Measurements from ENCODE around the gene HDAC4.
"Not testable (repeated sequence)": the region's sequence is repeated elsewhere in the genome, so short reads cannot be mapped to it uniquely, and the experiment has no call there.

Gene HDAC4

DNA sequence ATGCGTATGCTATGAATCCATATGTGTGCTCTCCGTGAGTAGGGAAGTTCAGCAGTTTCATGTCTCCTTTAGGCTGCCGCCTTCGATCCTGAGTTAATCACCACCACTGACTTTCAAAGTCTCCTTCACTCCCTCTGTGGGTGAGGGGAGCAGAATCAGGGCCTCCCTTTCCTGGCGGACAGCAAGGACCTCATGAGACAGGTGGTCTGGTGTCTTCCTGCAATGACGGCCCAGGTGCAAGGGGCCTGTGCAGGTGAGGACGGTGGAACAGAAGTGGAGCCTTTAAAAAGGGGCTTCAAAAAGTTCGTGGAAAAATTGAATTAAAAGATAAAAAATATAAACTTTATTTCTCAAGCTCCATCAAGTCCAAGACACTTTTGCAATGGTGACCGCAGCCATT lies 330.4 kb downstream of the HDAC4 start:
- TF ChIP-seq ZFX (IDR thresholded peaks at IDR 0.05; ENCODE audit: borderline replicate concordance) = no peak
- TF ChIP-seq, protein P1, sequence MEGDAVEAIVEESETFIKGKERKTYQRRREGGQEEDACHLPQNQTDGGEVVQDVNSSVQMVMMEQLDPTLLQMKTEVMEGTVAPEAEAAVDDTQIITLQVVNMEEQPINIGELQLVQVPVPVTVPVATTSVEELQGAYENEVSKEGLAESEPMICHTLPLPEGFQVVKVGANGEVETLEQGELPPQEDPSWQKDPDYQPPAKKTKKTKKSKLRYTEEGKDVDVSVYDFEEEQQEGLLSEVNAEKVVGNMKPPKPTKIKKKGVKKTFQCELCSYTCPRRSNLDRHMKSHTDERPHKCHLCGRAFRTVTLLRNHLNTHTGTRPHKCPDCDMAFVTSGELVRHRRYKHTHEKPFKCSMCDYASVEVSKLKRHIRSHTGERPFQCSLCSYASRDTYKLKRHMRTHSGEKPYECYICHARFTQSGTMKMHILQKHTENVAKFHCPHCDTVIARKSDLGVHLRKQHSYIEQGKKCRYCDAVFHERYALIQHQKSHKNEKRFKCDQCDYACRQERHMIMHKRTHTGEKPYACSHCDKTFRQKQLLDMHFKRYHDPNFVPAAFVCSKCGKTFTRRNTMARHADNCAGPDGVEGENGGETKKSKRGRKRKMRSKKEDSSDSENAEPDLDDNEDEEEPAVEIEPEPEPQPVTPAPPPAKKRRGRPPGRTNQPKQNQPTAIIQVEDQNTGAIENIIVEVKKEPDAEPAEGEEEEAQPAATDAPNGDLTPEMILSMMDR (IDR thresholded peaks at IDR 0.05) = no peak
- no peak overlapping the region for H3K27ac ChIP-seq

DNA sequence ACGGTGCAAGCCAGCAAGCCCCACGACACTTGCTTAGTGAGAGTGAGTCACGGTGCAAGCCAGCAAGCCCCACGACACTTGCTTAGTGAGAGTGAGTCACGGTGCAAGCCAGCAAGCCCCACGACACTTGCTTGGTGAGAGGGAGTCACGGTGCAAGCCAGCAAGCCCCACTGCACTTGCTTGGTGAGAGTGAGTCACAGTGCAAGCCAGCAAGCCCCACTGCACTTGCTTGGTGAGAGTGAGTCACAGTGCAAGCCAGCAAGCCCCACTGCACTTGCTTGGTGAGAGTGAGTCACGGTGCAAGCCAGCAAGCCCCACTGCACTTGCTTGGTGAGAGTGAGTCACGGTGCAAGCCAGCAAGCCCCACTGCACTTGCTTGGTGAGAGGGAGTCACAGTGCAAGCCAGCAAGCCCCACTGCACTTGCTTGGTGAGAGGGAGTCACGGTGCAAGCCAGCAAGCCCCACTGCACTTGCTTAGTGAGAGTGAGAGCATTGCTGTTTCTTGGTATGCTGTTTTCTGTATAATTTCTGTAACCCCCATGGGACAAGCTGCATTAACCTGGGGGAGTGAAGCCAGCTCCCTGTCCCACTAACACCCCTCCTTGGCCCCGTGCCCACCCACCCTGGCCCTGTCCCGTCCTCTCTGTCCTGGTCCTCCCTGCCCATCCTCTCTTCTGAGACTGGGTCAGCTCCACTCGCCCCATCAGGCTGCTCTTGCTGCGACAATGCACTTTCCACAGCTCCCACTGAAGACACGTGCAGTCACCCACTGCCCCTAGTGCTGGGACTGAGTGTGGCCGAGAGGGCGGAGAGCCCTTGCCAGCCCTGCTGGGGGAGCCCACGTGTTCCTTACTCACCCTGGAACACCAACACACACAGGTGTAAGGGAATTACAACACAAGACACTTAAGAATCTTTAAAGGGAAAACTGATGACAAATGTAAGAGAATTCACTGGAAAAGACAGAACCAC lies 331.2 kb downstream of the HDAC4 start:
- H3K27ac ChIP-seq = not testable (repeated sequence)

DNA sequence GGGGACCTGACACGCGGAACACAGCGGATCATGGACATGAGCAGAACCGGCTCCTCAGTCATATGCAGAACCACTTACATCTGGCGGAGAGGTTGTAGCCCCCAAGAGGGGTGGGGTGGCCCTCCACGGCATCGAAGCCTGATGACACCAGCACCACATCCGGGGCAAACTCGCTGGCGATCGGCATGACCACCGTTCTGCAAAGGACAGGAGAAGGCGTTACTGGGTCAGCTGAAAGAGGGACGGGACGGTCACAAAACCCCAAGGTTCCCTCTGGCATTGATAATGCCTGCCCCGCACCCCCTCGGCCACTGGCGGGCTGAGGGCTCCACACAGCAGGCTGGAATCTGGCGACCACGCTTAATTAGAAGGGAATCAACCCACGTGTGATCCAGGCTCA lies 332.4 kb downstream of the HDAC4 start:
- no peak for TF ChIP-seq ZFX (IDR thresholded peaks at IDR 0.05; ENCODE audit: borderline replicate concordance)
- TF ChIP-seq, protein P1 (IDR thresholded peaks at IDR 0.05) = no peak

DNA sequence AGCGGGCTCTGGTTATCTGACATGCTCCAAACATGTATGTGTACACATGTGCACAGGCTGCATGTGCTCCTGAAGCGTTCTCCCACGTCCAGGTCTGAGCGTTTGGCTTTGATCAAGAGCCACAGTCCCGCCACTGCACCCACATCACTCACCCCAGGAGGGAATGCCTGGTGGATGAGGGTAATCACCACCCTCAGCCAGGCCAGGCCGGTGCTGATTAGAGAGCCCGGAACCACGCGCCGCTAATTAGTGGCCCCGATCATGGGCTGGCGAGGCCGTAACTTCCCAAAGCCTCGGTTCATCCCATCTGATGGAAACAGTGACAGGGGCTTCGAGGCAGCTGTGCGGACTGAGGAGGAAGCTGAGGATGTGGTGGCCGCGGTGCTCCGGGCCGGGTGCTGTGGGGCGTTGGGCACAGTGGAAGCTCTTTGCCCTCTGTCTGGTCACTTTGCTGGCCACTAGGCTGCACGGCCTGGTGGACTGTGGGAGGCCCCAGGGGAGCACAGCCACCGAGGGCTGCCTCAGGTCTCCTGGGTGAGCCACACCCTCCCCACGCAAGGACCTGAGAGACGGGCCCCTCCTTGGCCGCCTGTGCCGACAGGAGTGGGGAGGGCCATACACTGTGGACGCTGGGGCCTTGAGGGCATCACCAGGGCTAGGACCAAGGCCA lies 333.5 kb downstream of the HDAC4 start:
- no peak for TF ChIP-seq ZFX (IDR thresholded peaks at IDR 0.05; ENCODE audit: borderline replicate concordance)
- TF ChIP-seq, protein P1 (IDR thresholded peaks at IDR 0.05) = no peak
- no peak overlapping the region for H3K27ac ChIP-seq

More for the DNA sequence above, 332.4 kb downstream of the HDAC4 start:
- H3K27ac ChIP-seq = no peak overlapping the region

DNA sequence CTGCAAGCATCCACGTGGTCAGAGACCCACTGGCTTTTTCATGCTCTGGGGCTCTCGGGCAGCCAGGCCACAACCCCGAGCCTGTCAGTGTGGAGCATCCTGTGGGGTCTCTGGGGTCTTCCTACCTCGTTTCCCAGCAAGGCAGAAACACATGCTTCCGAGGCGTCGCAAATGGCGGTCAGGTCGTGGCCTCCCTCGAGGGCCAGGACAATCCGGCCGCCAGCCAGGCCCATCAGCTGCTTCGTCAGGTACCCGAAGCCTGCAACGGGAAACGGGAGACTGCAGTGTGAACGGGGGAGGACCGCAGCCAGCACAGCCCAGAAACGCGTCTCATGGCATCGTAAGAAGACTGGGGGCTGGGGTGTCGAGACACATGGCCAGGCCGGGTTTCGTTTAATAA lies 334.2 kb downstream of the HDAC4 start:
- no peak overlapping the region for H3K27ac ChIP-seq

DNA sequence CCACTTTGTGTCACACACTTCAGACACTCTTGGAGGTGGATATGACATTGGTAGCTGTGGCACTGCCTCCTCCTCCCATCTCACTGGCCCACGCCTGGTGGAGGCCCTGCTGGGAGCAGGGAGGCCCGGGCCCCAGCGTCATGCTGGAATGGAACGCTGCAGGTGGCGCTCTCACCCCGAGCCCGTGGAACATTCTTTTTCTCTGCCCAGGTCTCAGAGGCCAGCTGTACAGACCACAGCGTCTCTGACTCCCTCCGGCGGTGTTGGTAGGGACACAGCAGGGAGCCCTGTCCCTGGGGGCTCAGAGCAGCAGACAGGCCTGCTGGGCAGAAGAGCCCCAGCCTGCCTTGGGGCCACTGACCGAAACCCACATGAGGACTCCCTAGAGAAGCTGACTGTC lies 334.9 kb downstream of the HDAC4 start:
- TF ChIP-seq, protein P1 (IDR thresholded peaks at IDR 0.05) = no peak
- no peak for TF ChIP-seq ZFX (IDR thresholded peaks at IDR 0.05; ENCODE audit: borderline replicate concordance)
- no peak overlapping the region for H3K27ac ChIP-seq

More for the DNA sequence above, 334.2 kb downstream of the HDAC4 start:
- TF ChIP-seq ZFX (IDR thresholded peaks at IDR 0.05; ENCODE audit: borderline replicate concordance) = no peak
- TF ChIP-seq, protein P1 (IDR thresholded peaks at IDR 0.05) = no peak

DNA sequence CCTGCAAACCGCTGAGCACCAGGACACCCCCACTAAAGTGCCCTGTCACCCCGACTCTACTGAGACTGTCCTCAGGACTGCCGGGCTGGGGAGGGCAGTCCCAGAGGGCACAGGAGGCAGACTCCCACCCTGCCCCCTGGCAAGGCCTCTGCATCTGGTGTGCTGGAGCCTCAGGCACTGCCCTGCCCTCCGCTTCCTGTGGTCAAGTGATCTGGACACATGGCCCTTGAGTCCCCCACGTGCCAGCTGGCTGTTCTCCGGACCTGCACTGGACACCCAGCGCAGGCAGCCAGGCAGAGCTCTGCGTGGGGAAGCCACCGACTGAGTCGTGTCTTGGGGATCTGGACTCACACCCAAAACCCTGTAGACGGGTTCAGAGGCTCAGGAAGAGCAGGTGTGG lies 335.3 kb downstream of the HDAC4 start:
- TF ChIP-seq ZFX (IDR thresholded peaks at IDR 0.05; ENCODE audit: borderline replicate concordance) = no peak

DNA sequence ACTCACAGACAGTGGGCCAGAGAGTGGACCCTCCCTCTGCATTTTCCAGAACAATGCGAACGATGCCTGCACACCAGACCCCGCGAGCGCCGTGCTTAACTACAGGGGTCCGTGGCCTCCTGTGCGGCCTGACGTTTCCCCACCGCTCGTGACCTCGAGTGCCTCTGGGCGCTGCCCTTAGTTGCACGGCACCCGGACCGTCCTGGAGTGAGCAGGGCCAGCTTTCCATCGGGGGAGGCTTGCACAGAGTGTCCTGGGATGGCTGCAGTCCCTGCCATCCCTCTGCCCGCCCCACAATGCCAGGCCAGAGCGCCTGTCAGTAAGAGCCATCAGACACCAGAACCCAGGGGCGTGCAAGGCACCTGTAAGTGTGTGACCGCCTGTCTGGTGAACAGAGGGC lies 335.9 kb downstream of the HDAC4 start:
- H3K27ac ChIP-seq = no peak overlapping the region
- TF ChIP-seq, protein P1 (IDR thresholded peaks at IDR 0.05) = no peak
- no peak for TF ChIP-seq ZFX (IDR thresholded peaks at IDR 0.05; ENCODE audit: borderline replicate concordance)

More for the DNA sequence above, 335.3 kb downstream of the HDAC4 start:
- H3K27ac ChIP-seq = no peak overlapping the region

Data from 22Rv1 (cell line).